CD4-positive, alpha-beta T cell treated with Interleukin-15 for 1 hour (primary cell): ENCODE data around the gene ZNF334.

Source experiments
- DNase-seq: peaks from one replicate; pipeline ENCODE4 v3.0.0-alpha.2; 2020

Gene ZNF334

GRCh38 chr20:46512943-46513844 is at the start of gene ZNF334:
Gene ZNF334, minus strand, starts transcription at chr20:46513559. Its CDS starts 1,457 bp downstream, at chr20:46512102.
- no peak for DNase-seq

- peak; percentile 53 for DNase-seq
Observed at GRCh38 chr20:46562373-46563169, 49.2 kb upstream of the ZNF334 start.

- no peak for DNase-seq
Observed at GRCh38 chr20:46562009-46562372, 48.6 kb upstream of the ZNF334 start.

- DNase-seq, result no peak
Observed at GRCh38 chr20:46559685-46560440, 46.5 kb upstream of the ZNF334 start.

- DNase-seq, result no peak
Observed at GRCh38 chr20:46559001-46559400, 45.6 kb upstream of the ZNF334 start.

- no peak for DNase-seq
Observed at GRCh38 chr20:46558511-46558959, 45.2 kb upstream of the ZNF334 start.

- no peak for DNase-seq
Observed at GRCh38 chr20:46557231-46557956, 44.0 kb upstream of the ZNF334 start.

- DNase-seq, result no peak
Observed at GRCh38 chr20:46555370-46555956, 42.1 kb upstream of the ZNF334 start.

- DNase-seq, result no peak
Observed at GRCh38 chr20:46554828-46555227, 41.5 kb upstream of the ZNF334 start.

- DNase-seq, result no peak
Observed at GRCh38 chr20:46553926-46554325, 40.6 kb upstream of the ZNF334 start.

- DNase-seq, result no peak
Observed at GRCh38 chr20:46552460-46553420, 39.4 kb upstream of the ZNF334 start.

GRCh38 chr20:46551522-46552381 is 38.4 kb upstream of the ZNF334 start:
- no peak for DNase-seq

GRCh38 chr20:46550461-46550860 is 37.1 kb upstream of the ZNF334 start, which contains the start of gene OCSTAMP:
Gene OCSTAMP, minus strand, starts transcription at chr20:46550654. Its CDS starts 94 bp downstream, at chr20:46550560.
- DNase-seq, result no peak

- no peak for DNase-seq
Observed at GRCh38 chr20:46549188-46549972, 36.0 kb upstream of the ZNF334 start.

GRCh38 chr20:46548688-46549087 is 35.3 kb upstream of the ZNF334 start:
- DNase-seq, result no peak

GRCh38 chr20:46547995-46548394 is 34.6 kb upstream of the ZNF334 start:
- no peak for DNase-seq

GRCh38 chr20:46546936-46547335 is 33.6 kb upstream of the ZNF334 start:
- no peak for DNase-seq

GRCh38 chr20:46546298-46546697 is 32.9 kb upstream of the ZNF334 start:
- no peak for DNase-seq

GRCh38 chr20:46545827-46546138 is 32.4 kb upstream of the ZNF334 start:
- DNase-seq, result no peak
